ENCODE results near the gene GRM5.

DNA sequence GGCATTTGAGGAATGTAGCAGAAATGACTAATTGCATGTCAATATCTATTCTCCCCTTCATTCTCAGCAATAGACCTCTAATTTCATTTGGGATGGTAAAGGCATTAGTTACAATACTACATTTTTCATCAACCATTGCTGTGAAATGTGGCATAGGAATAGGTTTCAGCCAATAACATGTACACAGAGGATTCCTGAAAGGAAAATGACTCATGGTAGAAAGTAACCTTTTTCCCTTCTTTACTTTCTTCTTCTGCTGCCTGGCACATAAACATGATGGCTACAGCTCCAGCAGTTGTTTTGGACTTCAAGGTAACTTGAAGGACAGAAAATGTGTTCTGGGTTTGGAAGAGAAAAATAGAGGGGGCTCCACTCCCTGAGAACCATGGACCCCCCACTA, 496.4 kb downstream of the GRM5 start:
- TF ChIP-seq, protein P1, sequence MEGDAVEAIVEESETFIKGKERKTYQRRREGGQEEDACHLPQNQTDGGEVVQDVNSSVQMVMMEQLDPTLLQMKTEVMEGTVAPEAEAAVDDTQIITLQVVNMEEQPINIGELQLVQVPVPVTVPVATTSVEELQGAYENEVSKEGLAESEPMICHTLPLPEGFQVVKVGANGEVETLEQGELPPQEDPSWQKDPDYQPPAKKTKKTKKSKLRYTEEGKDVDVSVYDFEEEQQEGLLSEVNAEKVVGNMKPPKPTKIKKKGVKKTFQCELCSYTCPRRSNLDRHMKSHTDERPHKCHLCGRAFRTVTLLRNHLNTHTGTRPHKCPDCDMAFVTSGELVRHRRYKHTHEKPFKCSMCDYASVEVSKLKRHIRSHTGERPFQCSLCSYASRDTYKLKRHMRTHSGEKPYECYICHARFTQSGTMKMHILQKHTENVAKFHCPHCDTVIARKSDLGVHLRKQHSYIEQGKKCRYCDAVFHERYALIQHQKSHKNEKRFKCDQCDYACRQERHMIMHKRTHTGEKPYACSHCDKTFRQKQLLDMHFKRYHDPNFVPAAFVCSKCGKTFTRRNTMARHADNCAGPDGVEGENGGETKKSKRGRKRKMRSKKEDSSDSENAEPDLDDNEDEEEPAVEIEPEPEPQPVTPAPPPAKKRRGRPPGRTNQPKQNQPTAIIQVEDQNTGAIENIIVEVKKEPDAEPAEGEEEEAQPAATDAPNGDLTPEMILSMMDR (IDR thresholded peaks at IDR 0.05) = no peak
- TF ChIP-seq EP300 (IDR thresholded peaks at IDR 0.05) = no peak
- TF ChIP-seq POLR2A (IDR thresholded peaks at IDR 0.05) = no peak

Measured in stomach (tissue), 4 donors.